NT2/D1 (cell line): ENCODE data around the gene TECPR2.

ENCODE experiments used
- SUZ12 ChIP-seq: IDR thresholded peaks from 2 replicates; pipeline ENCODE4 v1.6.1; 2011; ENCODE audit not compliant: insufficient read length, insufficient read depth; ENCODE audit errors: extremely low read depth
- YY1 ChIP-seq: IDR thresholded peaks from 2 replicates; pipeline ENCODE4 v1.6.1; 2011; ENCODE audit not compliant: insufficient read length, insufficient read depth
- ZNF274 ChIP-seq: IDR thresholded peaks from 2 replicates; pipeline ENCODE4 v1.6.1; 2011; ENCODE audit warnings: mild to moderate bottlenecking, low read depth, low read length

GRCh38 chr14:102496958-102497744 lies 134.4 kb downstream of the TECPR2 start:
- TF ChIP-seq YY1 (no peak), SUZ12 (no peak), ZNF274 (no peak)
